Liver (tissue), 9 donors: Measurements from ENCODE around the gene CTNNA2. TPM values are rescaled to one million over a fixed set of nuclear protein-coding genes. Genes with fewer than 3 reads are reported as not detected.

Experiments
- DNase-seq: peaks from one replicate; pipeline ENCODE4 v3.0.0-alpha.2; 2017; ENCODE audit warnings: low spot score
- H3K27ac ChIP-seq, 2 donors: one replicate each; pipeline ENCODE4 v1.7.0; 2013; ENCODE audit warnings: inconsistent platforms in 2 of 2, low read length in 2 of 2, control low read depth in 1 of 2, low read depth in 1 of 2, mild to moderate bottlenecking in 1 of 2
- H3K27me3 ChIP-seq, 4 donors: one replicate each; pipeline versions ENCODE4 v1.6.1 to v1.7.0; 2013; ENCODE audit warnings: low read length in 3 of 4, inconsistent platforms in 1 of 4, mild to moderate bottlenecking in 1 of 4, moderate library complexity in 1 of 4; ENCODE audit not compliant: control insufficient read depth in 4 of 4, insufficient read depth in 4 of 4
- H3K36me3 ChIP-seq, 4 donors: one replicate each; pipeline versions ENCODE4 v1.6.1 to v1.7.0; 2013; ENCODE audit warnings: low read length in 3 of 4, mild to moderate bottlenecking in 3 of 4, low read depth in 1 of 4, moderate library complexity in 1 of 4; ENCODE audit not compliant: control insufficient read depth in 4 of 4, insufficient read depth in 3 of 4
- H3K4me1 ChIP-seq, 4 donors: one replicate each; pipeline versions ENCODE4 v1.6.1 to v1.7.0; 2013; ENCODE audit warnings: low read length in 3 of 4, mild to moderate bottlenecking in 3 of 4, moderate library complexity in 1 of 4; ENCODE audit not compliant: control insufficient read depth in 4 of 4, insufficient read depth in 4 of 4
- H3K4me3 ChIP-seq, 3 donors: one replicate each; pipeline versions ENCODE4 v1.6.1 to v1.7.0; 2013; ENCODE audit warnings: low read length in 3 of 3, control low read depth in 1 of 3, low read depth in 1 of 3, mild to moderate bottlenecking in 1 of 3
- H3K9ac ChIP-seq, 2 donors: one replicate each; pipeline ENCODE4 v1.7.0; 2013; ENCODE audit warnings: low read length in 2 of 2, mild to moderate bottlenecking in 2 of 2, moderate library complexity in 2 of 2, control low read depth in 1 of 2, low read depth in 1 of 2
- H3K9me3 ChIP-seq, 4 donors: one replicate each; pipeline versions ENCODE4 v1.6.1 to v1.7.0; 2013; ENCODE audit warnings: low read length in 3 of 4; ENCODE audit not compliant: control insufficient read depth in 4 of 4
- EGR1 ChIP-seq, 2 donors: IDR thresholded peaks; 2 replicates each; pipeline ENCODE4 v1.6.1; 2016 to 2018; ENCODE audit warnings: antibody characterized with exemption in 2 of 2, low read depth in 2 of 2
- FOXA1 ChIP-seq: IDR thresholded peaks from 2 replicates; pipeline ENCODE4 v1.6.1; 2016; ENCODE audit warnings: antibody characterized with exemption
- HNF4A ChIP-seq, 2 donors: conservative IDR thresholded peaks; 2 replicates each; pipeline ENCODE4 v1.6.1; 2016; ENCODE audit warnings: antibody characterized with exemption in 2 of 2, mild to moderate bottlenecking in 2 of 2
- HNF4G ChIP-seq: IDR thresholded peaks from 2 replicates; pipeline ENCODE4 v1.6.1; 2016; ENCODE audit warnings: antibody characterized with exemption
- JUND ChIP-seq, 2 donors: IDR thresholded peaks; 2 replicates each; pipeline ENCODE4 v1.6.1; 2016; ENCODE audit warnings: antibody characterized with exemption in 2 of 2
- RAD21 ChIP-seq, 2 donors: IDR thresholded peaks; 2 replicates each; pipeline ENCODE4 v1.6.1; 2016; ENCODE audit warnings: antibody characterized with exemption in 2 of 2, mild to moderate bottlenecking in 2 of 2
- RXRA ChIP-seq, 2 donors: IDR thresholded peaks; 2 replicates each; pipeline ENCODE4 v1.6.1; 2017 to 2018; ENCODE audit warnings: antibody characterized with exemption in 2 of 2, mild to moderate bottlenecking in 1 of 2
- SP1 ChIP-seq: IDR thresholded peaks from 2 replicates; pipeline ENCODE4 v1.6.1; 2018; ENCODE audit warnings: antibody characterized with exemption, mild to moderate bottlenecking
- TAF1 ChIP-seq: conservative IDR thresholded peaks from 2 replicates; pipeline ENCODE4 v1.6.1; 2016; ENCODE audit warnings: antibody characterized with exemption, mild to moderate bottlenecking
- YY1 ChIP-seq: IDR thresholded peaks from 2 replicates; pipeline ENCODE4 v1.6.1; 2016; ENCODE audit warnings: antibody characterized with exemption, mild to moderate bottlenecking
- WGBS: extraction: QIAGEN DNeasy Blood & Tissue Kit; methylation state at CpG from one replicate; pipeline ENCODE4 v1.1.7; 2013; 5-methylcytosine and 5-hydroxymethylcytosine counted together
- polyA plus RNA-seq, 2 donors: library from polyadenylated mRNA; stranded (reverse) in 1 of 2; unstranded in 1 of 2; fragments of 200-250 nt in 1 of 2; fragments of >200 nt in 1 of 2; fragmentation: Nextera tagmentation in 1 of 2; extraction: Ambion mirVana in 1 of 2; gene quantifications; one replicate each; pipeline versions ENCODE4 v1.2.1 to v1.2.3, GENCODE V29; 2013 to 2015
- total RNA-seq, 2 donors: library from RNA; depleted of rRNA; stranded (reverse); fragments of >200 nt; gene quantifications; one replicate each; pipeline ENCODE4 v1.2.3, GENCODE V29; 2014
- TF ChIP-seq, protein P1 (sequence below): IDR thresholded peaks from 2 replicates; pipeline ENCODE4 v1.6.1; 2016; ENCODE audit warnings: antibody characterized with exemption
- TF ChIP-seq, protein P2 (sequence below): IDR thresholded peaks from 2 replicates; pipeline ENCODE4 v1.6.1; 2016; ENCODE audit warnings: antibody characterized with exemption, mild to moderate bottlenecking
- TF ChIP-seq, protein P3 (sequence below): IDR thresholded peaks from 2 replicates; pipeline ENCODE4 v1.6.1; 2016; ENCODE audit warnings: antibody characterized with exemption
- TF ChIP-seq, protein P4 (sequence below): fragments of 150-350 bp; IDR thresholded peaks from 2 replicates; pipeline ENCODE4 v1.5.1; 2017; ENCODE audit warnings: improper control_type of control experiment, low read depth, low read length; ENCODE audit not compliant: missing input control
- donor health status: healthy.
- donor health status: healthy.
- donor health status: healthy.
- donor health status: healthy.
- donor health status: healthy.

CTNNA2 gene
- total and polyA plus RNA-seq, 4 donors, result 0.05 TPM; not detected in 3

DNA sequence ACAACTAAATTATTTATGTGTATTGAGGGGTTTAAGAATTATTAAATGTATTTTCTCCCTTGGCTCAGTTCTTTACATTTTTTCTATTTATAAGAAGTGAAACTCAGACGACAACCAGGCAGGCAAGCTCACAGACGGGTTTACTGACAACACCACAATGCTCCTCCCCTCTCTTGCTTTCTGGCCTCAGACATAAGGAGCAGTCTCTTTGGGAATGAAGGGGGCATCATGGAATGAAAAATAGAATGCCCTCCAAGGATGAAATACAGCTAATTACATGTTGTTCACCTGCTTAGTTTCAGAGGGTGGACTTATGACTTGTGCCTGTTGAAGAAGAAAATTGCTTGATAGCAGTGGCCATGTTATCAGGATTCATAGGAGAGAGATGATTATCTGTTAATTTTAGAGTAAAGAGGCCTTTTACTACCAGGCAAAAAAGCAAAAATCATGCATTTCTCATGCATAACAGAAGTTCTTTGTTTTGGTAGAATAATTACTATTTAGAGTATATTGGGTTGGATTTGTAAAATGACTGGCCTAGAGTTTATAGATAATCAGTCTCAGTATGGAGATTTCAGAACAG, 963.8 kb downstream of the CTNNA2 start:
- no peaks in the 10 kb centered on the region for H3K9me3 ChIP-seq
- no peak overlapping the region for H3K27ac ChIP-seq
- no peaks in the 10 kb centered on the region for H3K4me1 ChIP-seq
- no peaks in the 10 kb centered on the region for H3K27me3 ChIP-seq
- TF ChIP-seq RXRA (IDR thresholded peaks at IDR 0.05) (no peak), HNF4G (no peak), HNF4A (conservative IDR thresholded peaks at IDR 0.05) (no peak)
- TF ChIP-seq, protein P1, sequence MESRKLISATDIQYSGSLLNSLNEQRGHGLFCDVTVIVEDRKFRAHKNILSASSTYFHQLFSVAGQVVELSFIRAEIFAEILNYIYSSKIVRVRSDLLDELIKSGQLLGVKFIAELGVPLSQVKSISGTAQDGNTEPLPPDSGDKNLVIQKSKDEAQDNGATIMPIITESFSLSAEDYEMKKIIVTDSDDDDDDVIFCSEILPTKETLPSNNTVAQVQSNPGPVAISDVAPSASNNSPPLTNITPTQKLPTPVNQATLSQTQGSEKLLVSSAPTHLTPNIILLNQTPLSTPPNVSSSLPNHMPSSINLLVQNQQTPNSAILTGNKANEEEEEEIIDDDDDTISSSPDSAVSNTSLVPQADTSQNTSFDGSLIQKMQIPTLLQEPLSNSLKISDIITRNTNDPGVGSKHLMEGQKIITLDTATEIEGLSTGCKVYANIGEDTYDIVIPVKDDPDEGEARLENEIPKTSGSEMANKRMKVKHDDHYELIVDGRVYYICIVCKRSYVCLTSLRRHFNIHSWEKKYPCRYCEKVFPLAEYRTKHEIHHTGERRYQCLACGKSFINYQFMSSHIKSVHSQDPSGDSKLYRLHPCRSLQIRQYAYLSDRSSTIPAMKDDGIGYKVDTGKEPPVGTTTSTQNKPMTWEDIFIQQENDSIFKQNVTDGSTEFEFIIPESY, result no peak
- H3K36me3 ChIP-seq, result no peaks in the 10 kb centered on the region
- no peak overlapping the region for H3K9ac ChIP-seq
- no peak for DNase-seq
- H3K4me3 ChIP-seq, result no peak overlapping the region
- 38% methylated on average over 2 of the region's 2 CpGs for WGBS

DNA sequence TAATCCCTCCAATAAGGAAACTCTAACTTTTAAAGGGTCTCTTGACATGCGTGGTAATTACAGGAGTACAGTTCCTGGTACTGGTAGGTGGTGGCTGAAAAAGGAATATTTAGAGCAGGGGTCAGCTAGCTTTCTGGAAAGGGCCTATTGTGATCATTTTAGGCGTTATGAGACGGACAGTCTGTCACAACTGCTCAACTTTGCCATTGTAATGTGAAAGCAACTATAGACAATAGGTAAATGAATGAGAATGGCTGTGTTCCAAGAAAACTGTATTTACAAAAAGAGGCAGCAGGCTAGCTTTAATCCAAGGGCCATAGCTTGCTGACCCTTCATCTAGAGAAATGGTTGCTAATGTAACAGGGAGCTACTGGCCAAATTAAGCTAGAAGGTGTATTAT, 969.4 kb downstream of the CTNNA2 start:
- TF ChIP-seq, protein P2, sequence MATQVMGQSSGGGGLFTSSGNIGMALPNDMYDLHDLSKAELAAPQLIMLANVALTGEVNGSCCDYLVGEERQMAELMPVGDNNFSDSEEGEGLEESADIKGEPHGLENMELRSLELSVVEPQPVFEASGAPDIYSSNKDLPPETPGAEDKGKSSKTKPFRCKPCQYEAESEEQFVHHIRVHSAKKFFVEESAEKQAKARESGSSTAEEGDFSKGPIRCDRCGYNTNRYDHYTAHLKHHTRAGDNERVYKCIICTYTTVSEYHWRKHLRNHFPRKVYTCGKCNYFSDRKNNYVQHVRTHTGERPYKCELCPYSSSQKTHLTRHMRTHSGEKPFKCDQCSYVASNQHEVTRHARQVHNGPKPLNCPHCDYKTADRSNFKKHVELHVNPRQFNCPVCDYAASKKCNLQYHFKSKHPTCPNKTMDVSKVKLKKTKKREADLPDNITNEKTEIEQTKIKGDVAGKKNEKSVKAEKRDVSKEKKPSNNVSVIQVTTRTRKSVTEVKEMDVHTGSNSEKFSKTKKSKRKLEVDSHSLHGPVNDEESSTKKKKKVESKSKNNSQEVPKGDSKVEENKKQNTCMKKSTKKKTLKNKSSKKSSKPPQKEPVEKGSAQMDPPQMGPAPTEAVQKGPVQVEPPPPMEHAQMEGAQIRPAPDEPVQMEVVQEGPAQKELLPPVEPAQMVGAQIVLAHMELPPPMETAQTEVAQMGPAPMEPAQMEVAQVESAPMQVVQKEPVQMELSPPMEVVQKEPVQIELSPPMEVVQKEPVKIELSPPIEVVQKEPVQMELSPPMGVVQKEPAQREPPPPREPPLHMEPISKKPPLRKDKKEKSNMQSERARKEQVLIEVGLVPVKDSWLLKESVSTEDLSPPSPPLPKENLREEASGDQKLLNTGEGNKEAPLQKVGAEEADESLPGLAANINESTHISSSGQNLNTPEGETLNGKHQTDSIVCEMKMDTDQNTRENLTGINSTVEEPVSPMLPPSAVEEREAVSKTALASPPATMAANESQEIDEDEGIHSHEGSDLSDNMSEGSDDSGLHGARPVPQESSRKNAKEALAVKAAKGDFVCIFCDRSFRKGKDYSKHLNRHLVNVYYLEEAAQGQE, result no peak
- TF ChIP-seq, protein P3, sequence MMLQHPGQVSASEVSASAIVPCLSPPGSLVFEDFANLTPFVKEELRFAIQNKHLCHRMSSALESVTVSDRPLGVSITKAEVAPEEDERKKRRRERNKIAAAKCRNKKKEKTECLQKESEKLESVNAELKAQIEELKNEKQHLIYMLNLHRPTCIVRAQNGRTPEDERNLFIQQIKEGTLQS, result no peak
- TF ChIP-seq HNF4A (conservative IDR thresholded peaks at IDR 0.05), result no peak
- TF ChIP-seq EGR1 (IDR thresholded peaks at IDR 0.05; ENCODE audit: low read depth in 2 of 2), result no peak
- TF ChIP-seq, protein P1, result no peak
- H3K4me1 ChIP-seq, result no peaks in the 10 kb centered on the region
- DNase-seq, result no peak
- no peak overlapping the region for H3K9ac ChIP-seq
- no peak overlapping the region for H3K4me3 ChIP-seq
- H3K27me3 ChIP-seq, result no peaks in the 10 kb centered on the region
- H3K36me3 ChIP-seq, result no peaks in the 10 kb centered on the region
- 58% methylated on average over 3 of the region's 3 CpGs for WGBS
- no peak overlapping the region for H3K27ac ChIP-seq
- H3K9me3 ChIP-seq, result no peaks in the 10 kb centered on the region

DNA sequence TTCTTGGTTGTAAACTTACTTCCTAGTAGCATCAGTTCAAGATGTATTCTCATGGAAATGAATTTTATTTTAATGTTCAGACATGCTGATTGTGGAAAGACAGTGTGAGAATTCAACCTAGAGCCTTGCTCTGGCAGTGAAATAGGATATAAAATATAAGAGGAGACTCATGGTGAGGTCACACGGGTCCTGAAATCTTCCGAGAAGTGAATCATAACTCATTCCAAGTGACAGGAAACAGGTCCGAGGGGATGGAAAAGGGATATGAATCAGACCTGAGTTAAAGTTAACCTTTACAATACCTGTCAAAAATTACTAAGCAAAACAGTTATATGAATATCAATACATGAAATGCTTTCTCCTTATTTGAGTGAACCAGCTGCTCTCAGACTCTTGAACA, 976.9 kb downstream of the CTNNA2 start:
- no peaks in the 10 kb centered on the region for H3K9me3 ChIP-seq
- 63% methylated on average over 3 of the region's 3 CpGs for WGBS
- no peak overlapping the region for H3K27ac ChIP-seq
- H3K36me3 ChIP-seq, result no peaks in the 10 kb centered on the region
- no peak overlapping the region for H3K4me3 ChIP-seq
- no peaks in the 10 kb centered on the region for H3K4me1 ChIP-seq
- no peaks in the 10 kb centered on the region for H3K27me3 ChIP-seq
- H3K9ac ChIP-seq, result no peak overlapping the region
- no peak for DNase-seq
- TF ChIP-seq HNF4A (conservative IDR thresholded peaks at IDR 0.05) (no peak), SP1 (no peak), FOXA1 (no peak), RAD21 (IDR thresholded peaks at IDR 0.05) (no peak), TAF1 (no peak), RXRA (IDR thresholded peaks at IDR 0.05) (no peak), YY1 (no peak), JUND (IDR thresholded peaks at IDR 0.05) (no peak)
- TF ChIP-seq, protein P4, sequence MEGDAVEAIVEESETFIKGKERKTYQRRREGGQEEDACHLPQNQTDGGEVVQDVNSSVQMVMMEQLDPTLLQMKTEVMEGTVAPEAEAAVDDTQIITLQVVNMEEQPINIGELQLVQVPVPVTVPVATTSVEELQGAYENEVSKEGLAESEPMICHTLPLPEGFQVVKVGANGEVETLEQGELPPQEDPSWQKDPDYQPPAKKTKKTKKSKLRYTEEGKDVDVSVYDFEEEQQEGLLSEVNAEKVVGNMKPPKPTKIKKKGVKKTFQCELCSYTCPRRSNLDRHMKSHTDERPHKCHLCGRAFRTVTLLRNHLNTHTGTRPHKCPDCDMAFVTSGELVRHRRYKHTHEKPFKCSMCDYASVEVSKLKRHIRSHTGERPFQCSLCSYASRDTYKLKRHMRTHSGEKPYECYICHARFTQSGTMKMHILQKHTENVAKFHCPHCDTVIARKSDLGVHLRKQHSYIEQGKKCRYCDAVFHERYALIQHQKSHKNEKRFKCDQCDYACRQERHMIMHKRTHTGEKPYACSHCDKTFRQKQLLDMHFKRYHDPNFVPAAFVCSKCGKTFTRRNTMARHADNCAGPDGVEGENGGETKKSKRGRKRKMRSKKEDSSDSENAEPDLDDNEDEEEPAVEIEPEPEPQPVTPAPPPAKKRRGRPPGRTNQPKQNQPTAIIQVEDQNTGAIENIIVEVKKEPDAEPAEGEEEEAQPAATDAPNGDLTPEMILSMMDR, result no peak
- TF ChIP-seq, protein P3, result no peak
- TF ChIP-seq, protein P1, result no peak
